NT2/D1 (cell line): Measurements from ENCODE around the gene OSCAR.

Source experiments
- SUZ12 ChIP-seq: IDR thresholded peaks from 2 replicates; pipeline ENCODE4 v1.6.1; 2011; ENCODE audit not compliant: insufficient read length, insufficient read depth; ENCODE audit errors: extremely low read depth
- YY1 ChIP-seq: IDR thresholded peaks from 2 replicates; pipeline ENCODE4 v1.6.1; 2011; ENCODE audit not compliant: insufficient read length, insufficient read depth

DNA sequence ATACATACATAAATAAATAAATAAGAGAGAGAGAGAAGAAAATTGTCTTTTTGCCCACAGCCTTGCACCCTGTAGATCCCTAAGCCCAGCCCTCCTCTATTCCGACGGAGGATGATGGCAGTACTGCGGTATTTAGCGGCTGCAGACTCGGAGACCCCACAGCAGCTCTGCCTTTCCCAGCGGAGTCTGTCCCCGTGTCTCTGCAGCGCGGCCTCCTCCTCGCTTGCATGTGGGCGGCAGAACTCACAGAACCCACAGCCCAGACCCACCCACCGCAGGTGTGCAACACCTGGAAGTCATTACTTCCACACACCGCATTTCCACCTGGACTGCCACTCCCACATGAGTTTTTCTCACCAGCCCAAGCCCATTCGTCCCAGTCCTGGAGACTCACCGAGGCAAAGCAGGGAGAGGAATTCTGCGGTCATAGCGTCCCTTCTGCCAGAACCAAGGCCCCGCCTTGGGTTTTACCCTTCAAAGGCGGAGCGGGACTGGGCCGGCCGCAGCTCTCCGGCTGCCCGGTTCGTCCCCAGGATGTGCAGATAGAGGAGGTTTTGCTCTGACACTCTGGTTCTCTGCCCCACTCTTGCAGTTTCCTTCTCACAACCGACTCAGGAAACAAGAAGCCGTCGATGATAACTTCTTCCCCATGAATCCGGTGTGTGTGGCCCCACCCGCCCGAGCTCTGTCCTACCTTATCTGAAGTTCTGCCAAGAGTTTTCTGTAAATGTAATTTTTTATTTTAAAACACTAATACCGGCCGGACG lies 37.1 kb downstream of the OSCAR start, which contains the start of gene VSTM1:
- no peak for TF ChIP-seq SUZ12
- no peak for TF ChIP-seq YY1
